NCI-H2171 treated with DMSO at 0.1 percent for 48 hours (cell line): ENCODE results near the gene PTPRJ.

Experiments used
- DNase-seq: peaks from one replicate; lab custom pipeline; 2025; lab: John Stamatoyannopoulos, UW

Gene PTPRJ

DNA sequence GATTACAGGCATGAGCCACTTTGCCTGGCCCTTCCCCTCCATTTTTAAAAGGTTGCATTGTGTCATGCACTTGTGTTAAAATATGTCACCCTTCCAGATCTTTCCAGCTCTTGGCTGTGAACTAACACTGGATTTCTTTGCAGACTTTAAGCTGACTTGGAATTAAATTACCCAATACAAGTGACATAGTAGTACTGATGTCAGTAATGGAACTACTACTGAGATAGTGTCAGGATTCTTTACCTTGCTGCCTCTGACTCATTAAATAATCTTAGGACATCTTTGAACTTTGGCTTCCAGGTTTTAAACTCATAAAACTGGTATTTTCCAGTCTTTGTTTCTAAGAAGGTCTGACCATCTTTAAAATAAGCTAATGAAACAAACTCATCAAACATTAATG, 184.5 kb downstream of the PTPRJ start:
- no peak for DNase-seq

DNA sequence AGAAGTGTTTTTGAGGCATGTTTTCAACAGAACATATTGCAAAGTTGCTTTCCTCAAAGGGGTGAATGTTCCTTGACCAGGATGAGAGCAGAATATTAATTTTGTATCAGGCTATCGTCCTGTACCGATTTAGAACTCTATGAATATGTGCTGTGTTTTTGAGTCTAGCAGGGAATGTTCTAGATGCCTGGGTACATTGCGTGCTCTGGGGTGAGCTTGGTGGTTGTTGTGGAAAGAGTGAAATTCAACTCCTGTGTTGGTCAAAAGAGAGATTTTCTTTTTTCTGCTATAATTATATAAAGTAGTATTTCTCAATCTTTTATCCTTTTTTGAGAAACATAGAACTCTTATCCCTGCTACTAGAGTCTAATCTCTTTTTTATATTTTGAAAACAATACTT, 185.1 kb downstream of the PTPRJ start:
- DNase-seq, result no peak

DNA sequence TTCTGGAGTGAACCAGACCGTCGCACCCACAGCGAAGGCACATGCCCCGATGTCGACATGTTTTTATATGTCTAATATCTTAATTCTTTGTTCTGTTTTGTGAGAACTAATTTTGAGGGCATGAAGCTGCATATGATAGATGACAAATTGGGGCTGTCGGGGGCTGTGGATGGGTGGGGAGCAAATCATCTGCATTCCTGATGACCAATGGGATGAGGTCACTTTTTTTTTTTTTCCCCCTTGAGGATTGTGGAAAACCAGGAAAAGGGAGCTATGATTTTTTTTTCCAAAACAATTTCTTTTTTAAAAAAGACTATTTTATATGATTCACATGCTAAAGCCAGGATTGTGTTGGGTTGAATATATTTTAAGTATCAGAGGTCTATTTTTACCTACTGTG, 187.0 kb downstream of the PTPRJ start:
- DNase-seq, result no peak

GRCh38 chr11:48168815-48169214, 188.5 kb downstream of the PTPRJ start:
- DNase-seq, result no peak

DNA sequence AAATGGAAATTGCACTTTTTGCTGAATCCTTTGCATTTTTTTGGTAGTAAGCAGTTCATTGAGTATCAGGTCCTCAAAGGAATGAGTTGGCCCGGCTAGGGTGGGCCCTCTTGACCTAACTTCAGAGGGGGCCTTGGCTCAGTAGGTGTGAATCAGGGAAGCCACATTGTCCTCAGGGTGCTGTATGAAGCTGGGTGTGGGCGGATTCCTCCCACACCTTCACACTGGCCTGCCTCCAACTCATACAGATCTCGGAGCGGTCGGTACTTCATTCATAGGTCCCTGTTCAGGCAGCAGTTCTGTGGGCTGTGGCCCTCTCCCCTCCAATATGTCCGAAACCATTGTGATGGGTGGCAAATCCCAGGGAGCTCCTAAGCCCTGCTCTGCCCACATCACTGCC, 188.9 kb downstream of the PTPRJ start:
- no peak for DNase-seq

DNA sequence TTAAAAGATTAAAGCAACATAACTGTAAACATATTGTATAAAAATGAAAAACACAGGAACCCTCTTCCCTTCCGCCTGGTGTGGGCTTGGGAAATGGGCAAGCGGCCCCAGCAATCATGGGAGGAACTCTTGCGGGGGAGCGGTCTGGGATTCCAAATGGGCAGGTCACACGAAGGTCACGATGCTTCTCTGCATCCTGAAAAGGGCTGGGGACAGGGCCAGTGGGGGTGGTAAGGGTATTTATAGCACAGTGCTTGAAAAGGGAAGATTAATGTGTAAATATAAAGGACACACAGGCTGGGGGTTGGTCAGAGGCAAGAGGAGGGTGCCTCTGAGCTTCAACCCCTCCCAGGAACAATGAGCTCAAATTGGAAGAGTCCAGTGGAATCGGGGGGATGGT, 189.4 kb downstream of the PTPRJ start:
- no peak for DNase-seq

DNA sequence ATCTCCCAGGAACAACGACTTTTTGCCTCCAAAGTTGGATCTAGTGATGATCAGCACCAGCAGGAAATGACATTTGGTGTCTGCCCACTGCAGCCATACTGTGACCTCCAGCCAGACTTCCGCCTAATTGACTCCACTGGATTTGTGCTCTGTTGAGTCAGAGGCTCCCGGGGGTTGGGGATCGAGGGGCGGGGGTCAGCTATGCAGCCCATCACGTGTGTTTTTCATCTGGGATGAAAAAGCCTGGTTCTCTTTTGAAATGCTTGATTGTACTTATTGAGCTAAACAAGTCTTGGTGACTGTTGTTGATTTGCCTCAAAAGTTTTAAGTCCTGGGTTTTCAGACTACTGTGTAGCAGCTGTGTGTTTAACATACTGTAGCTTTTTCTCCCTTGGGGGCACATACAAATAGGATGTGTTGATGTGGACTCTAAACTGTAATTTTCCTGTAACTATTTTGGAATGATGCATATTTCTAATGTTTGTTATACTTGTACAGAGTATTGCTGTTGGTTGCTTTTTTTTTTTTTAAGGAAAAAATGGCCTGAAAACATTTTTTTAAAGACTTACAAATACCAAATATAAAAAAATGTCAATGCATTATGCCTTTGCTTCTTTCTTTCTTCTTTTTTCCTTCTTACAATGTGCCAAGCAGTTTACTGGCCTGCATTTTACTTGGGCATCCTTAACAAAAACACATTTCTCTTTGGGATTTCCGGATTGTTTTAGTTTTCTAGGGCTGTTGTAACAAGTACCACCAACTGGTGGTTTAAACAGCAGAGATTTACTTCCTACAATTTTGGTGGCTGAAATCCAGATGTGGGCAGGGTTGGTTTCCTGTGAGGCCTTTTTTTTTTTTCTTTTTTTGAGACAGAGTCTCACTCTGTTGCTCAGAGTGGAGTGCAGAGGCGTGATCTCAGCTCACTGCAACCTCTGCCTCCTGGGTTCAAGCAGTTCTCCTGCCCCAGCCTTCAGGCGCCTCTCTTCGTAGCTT, 190.2 kb downstream of the PTPRJ start:
- DNase-seq, result no peak

GRCh38 chr11:48172818-48173609, 192.7 kb downstream of the PTPRJ start:
- peak; percentile 65 for DNase-seq

DNA sequence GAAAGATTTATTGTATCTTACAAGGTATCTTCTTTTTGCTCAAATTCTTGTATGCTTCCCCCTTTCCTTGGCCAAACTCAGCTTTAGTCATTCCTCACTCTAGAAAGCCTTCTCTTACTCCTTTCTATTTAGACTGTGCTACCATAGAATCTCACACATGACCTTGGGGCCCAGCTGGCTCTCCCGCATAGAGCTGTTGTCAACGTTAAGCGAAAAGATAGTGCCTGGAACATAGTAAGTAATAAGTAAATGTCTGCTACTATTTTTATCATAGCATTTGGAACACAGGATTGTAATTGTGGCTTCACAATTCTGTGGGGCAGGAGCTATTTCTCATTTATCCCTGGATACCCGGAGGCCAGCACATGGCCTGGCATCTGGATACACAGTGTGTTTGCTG, 197.3 kb downstream of the PTPRJ start:
- DNase-seq, result no peak

DNA sequence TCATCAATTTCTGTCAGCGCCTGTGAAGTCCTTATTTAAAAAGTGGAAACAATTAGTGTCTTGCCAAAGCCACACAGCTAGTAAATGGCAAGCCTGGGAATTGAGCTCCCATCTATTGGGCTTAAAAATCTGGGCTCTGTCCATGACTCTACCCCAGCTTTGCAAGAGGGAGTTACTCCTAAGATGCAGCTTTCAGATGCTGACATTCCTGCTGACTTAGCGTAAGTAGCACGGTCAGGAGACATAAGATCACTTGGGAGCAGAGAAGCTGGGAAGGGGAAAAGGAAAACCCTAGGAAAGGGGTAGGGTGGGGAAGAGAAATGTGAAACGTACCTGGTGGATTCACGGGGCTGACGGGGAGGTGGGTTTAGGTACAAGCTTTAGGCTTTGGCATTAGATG, 200.3 kb downstream of the PTPRJ start:
- DNase-seq, result no peak

DNA sequence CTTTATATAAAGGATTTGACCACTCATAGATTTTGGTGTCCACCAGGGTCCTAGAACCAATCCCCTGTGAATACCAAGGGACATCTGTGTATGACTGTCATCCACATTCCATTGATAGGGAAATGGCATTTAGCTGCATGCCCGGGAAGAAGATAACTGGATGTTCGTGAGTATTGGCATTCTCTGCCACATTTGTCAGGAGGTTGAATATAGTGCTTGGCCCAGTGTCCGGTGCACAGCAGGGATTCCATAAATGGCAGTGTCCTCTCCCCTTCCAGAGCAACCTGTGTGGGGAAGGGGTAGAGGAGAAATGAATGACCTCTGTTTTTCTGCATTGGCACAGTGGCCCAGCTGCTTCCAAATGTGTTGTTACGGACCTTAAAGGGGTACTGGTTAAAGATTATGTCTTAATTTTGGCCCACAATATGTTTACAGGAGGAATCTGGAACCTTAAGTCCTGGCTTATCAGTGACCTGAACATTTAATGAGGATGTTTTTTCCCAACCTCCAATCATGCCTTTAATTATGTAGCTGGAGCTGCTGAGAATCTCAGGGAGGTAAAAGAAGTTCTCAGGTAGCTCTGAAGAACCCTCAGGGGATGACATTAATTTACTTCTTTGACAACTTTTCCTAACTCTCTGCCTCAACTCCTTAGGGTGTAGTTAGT, 202.6 kb downstream of the PTPRJ start:
- no peak for DNase-seq

- no peak for DNase-seq
Observed at GRCh38 chr11:48184452-48184851, 204.1 kb downstream of the PTPRJ start.

DNA sequence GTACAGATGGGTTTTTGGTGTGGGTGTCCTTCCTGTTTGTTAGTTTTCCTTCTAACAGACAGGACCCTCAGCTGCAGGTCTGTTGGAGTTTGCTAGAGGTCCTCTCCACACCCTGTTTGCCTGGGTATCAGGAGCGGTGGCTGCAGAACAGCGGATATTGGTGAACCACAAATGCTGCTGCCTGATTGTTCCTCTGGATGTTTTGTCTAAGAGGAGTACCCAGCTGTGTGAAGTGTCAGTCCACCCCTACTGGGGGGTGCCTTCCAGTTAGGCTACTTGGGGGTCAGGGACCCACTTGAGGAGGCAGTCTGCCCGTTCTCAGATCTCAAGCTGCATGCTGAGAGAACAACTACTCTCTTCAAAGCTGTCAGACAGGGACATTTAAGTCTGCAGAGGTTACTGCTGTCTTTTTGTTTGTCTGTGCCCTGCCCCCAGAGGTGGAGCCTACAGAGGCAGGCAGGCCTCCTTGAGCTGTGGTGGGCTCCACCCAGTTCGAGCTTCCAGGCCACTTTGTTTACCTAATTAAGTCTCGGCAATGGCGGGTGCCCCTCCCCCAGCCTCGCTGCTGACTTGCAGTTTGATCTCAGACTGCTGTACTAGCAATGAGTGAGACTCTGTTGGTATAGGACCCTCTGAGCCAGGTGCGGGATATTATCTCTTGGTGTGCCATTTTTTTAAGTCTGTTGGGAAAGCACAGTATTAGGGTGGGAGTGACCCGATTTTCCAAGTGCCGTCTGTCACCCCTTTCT, 210.7 kb downstream of the PTPRJ start:
- peak; percentile 22 for DNase-seq

DNA sequence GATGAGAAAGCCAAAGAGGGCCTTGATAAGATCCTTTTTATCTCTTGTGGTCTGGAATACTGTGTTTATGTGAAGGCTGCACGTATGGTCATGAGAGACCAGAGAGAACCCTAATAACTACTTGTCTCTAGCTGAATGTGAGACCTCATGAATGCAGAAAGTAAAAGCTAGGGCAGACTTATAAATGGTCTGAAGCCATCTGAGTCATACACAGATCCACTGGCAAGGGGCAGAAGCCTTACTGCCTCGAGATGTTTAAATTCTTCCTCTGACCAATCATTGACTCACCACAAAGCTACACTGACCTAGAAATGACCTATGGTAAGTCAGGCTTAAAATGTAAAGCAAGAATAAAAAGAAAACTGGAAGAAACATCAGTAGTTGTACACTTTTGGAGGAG, 213.5 kb downstream of the PTPRJ start:
- DNase-seq, result no peak

DNA sequence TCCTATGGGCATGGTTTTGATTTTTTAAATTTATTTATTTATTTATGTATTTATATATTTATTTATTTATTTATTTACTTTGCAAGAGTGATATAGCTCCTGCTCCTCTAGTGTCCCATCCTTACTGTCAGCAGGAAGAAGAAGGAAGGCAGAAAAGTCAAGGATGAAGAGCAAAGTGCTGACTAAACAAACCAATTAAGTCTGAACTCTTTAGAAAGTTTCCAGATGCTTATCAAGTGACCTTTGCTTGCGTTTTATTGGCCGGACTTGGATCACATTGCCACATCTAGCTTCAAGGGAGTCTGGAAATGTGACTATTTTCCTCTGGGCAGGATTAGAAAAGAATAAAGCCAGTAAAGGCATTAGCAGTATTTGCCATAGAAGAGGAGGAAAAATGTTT, 227.5 kb downstream of the PTPRJ start:
- DNase-seq, result no peak

GRCh38 chr11:48210052-48210451, 229.7 kb downstream of the PTPRJ start:
- DNase-seq, result no peak

DNA sequence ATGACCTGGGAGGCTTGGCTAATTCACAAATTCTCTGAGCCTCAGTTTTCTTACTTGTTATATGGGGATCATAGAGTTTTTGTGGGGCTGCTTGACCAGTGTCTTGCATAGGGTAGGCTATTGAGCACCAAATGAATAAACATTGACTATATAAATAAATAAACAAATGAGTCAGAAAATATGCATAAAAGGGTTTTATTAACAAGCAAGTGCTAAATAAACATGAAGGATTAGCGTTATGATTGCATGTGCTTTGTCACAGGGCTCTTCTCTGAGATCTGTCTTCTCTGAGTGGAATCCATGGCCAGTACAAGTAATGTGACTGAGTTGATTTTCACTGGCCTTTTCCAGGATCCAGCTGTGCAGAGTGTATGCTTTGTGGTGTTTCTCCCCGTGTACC, 236.2 kb downstream of the PTPRJ start, which contains the start of gene OR4B1:
Gene OR4B1, plus strand, starts transcription at position 301 of the 400 bp plus-strand sequence. Its CDS starts 0 bp downstream, at position 301.
- DNase-seq, result no peak
